DMS 273 (cell line): ENCODE measurements around the gene SELENOK.

ENCODE experiments used
- DNase-seq: peaks from one replicate; lab custom pipeline; 2025; ENCODE audit not compliant: unreplicated experiment; lab: John Stamatoyannopoulos, UW

SELENOK gene

DNA sequence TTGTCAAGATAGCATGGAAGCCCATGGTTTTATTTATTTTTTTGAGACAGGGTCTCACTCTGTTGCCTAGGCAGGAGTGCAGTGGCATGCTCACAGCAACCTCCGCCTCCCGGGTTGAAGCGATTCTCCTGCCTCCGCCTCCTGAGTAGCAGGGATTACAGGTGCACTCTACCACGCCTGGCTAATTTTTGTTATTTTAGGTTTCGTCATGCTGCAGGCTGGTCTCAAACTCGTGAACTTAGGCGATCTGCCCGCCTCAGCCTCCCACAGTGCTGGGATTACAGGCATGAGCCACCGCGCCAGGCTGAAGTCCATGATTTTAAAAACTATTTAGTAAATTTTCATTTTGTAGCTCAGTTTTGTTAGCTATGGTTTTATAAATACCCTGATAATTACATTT is 7.0 kb downstream of the SELENOK start:
- no peak for DNase-seq

DNA sequence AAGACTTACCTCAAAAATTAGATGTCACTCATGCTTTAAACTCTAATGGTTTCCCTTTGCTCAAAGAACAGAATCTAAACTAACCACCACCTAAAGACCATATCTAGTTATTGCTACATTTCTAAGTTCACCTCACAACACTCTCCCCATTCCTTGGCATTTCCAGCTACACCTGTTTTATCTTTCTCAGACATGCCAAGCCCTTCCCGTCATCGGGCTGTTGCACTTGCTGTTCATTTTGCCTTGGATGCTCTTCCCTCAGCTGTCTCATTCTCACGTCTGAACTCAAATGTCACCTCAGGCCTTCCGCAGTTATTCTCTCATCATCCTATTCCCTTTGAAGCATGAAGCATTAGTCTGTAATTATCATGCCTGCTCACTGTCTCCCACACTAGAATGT is 8.7 kb downstream of the SELENOK start:
- no peak for DNase-seq

- DNase-seq: peak; percentile 79
Observed at GRCh38 chr3:53881691-53882593, 9.7 kb downstream of the SELENOK start, which contains the start of gene ACTR8. Gene ACTR8, minus strand, starts transcription at chr3:53882152. Its CDS starts 51 bp downstream, at chr3:53882101.

- no peak for DNase-seq
Observed at GRCh38 chr3:53880396-53881345, 11.0 kb downstream of the SELENOK start.

DNA sequence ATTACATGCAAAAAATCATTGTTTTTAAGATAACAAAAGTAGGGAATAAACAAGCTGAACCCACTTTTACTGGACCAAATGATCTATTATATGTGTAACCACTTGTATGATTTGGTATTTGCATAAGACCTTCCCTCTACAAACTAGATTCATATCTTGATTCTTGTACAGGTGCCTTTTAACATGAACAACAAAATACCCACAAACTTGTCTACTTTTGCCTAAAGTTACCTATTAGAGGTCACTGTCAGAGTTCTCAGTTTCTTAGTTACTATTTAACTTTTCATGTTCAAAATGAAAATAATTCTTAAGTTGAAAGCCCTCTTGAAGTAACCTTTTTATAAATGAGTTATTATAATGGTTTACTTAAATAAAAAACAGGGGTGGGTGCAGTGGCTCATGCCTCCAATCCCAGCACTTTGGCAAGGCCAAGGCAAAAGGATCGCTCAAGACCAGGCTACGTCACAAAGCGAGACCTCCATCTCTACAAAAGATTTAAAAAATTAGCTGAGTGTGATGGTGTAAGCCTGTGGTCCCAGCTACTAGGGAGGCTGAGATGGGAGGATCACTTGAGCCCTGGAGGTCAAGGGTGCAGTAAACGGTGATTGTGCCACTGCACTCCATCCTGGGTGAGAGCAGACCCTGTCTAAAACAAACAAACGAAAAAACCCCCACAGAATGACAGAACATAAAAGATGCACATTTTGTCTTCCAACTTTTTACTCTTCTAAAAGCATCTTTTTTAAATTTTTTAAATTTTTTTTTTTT is 25.7 kb downstream of the SELENOK start:
- DNase-seq: no peak

GRCh38 chr3:53863145-53863544 is 28.5 kb downstream of the SELENOK start:
- DNase-seq: no peak

DNA sequence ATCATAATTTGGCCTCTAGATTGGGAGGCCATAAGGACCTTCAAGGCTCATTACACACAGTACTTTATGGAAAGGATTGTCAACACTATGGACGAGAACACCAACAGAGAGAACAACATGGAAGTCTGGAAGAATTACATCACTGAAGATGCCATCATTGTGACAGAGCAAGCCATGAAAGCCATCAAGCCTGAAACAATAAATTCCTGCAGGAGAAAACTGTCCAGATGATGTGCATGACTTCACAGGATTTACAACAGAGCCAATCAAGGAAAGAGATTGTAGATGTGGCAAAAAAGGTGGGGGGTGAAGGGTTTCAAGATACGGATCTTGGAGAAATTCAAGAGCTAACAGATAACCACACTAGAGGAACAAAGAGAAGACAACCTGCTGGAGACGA is 29.4 kb downstream of the SELENOK start:
- DNase-seq: no peak

GRCh38 chr3:53860196-53860595 is 31.5 kb downstream of the SELENOK start:
- no peak for DNase-seq

DNA sequence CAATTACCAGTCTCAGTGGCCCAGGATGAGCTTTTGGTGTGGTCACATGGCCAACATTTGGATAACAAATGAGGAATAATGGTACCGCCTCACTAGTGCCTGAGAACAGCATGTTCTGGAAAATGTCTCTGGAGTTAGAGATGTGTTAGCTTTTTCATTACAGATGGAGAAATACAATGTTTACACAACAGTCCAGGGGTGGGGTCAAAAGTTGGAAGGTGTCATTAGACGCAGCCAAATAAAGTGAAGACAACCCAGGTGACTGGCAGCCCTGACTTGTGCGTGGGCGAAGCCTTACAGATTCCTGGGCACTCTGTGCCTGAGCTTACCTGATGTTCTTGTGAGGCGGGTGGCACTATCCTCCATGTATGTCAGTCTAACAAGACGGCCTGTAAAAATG is 32.5 kb downstream of the SELENOK start:
- no peak for DNase-seq

DNA sequence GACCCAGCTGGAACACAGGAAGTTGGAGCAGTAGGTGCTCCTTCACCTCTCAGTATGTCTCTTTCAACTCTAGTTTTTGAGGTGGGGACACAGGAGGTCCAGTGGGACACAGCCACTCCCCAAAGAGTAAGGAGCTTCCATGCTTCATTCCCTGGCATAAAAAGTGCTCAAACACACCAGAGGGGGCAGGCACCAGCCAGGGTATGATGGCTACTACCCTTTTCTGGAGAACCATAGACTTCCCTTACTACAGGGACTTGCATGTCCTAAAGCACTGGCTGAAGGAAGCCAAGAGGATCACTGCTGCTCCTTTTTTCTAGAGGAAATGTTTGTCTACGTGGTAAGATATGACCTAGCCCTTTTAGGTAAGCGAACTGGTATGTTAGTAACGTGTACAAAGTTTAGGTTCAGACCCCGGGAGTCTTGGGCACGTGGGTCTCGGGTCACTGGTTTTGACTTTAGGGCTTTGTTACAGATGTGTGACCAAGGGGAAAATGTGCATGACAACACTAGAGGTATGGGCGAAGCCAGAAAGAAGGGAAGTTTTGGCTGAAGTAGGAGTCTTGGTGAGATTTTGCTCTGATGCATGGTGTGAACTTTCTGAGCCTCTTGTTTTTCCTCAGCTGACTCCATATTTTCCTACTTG is 33.4 kb downstream of the SELENOK start:
- DNase-seq: no peak

DNA sequence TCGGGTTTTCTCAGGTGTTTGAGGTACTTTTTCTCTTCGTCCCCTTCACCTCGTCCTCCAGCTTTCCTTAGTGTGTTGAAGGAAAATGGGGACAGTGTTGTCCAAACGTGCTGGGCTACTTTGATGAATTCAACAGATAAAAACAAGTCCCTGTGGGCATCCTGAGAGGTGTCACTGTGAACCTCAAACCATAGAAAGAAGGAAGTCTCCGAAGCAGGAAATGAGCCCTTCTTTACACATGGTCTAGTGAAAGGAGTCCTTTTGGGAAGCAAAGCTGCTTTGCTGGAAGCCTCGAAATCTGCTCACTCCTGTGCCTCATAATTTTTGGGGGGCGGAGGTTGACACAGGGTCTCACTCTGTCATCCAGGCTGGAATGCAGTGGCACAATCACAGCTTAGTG is 34.7 kb downstream of the SELENOK start:
- no peak for DNase-seq

GRCh38 chr3:53850895-53851294 is 40.8 kb downstream of the SELENOK start:
- peak; percentile 21 for DNase-seq

DNA sequence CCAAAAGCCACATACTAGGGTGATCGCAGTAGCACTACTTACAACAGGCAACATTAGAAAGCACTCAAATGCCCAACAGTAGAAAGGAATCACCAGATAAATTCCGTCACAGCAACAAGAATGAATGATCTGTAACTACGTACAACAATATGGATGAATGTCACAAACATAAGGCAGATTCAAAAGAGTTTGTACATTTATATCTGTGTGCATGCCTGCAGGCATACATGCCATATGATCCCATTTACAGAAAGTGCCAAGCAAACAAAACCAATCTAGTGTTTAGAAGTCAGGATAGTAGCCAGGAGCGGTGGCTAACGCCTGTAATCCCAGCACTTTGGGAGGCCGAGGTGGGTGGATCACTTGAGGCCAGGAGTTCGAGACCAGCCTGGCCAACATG is 41.7 kb downstream of the SELENOK start:
- DNase-seq: no peak

DNA sequence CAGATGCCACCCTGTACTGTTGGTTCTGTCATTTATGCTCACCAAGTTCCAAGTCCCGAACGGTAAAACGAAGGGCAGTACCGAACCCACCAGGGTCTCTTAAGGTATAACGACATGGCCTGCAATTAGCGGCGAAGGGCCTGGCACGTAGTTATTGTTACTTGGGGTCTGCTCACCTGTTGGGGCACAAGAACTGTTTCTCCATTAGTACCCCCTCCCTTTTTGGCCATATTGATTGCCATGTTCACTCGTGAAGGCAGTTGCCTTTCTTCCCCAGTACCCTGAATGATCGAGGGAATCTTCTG is 44.9 kb downstream of the SELENOK start:
- no peak for DNase-seq

- DNase-seq: peak; percentile 74
Observed at GRCh38 chr3:53846134-53846850, 45.4 kb downstream of the SELENOK start, which contains the start of the genes CHDH and IL17RB. Gene CHDH, minus strand, starts transcription at chr3:53846419. Its CDS starts 22,411 bp downstream, at chr3:53824008. Gene IL17RB, plus strand, starts transcription at chr3:53846568. Its CDS starts 21 bp downstream, at chr3:53846589.

DNA sequence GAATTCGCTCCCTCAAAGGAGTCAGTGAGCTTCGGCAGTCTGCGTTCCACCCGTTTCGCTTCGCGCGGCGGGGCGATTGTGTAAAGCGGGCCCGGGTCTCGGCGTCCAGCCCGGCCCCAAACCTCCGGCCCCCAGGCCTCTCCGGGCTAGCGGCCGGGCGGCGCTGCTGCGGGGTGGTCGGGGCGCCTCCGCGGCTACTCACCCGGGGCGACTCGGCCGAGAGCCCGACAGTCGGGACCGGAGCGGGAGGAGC is 45.9 kb downstream of the SELENOK start:
- no peak for DNase-seq

DNA sequence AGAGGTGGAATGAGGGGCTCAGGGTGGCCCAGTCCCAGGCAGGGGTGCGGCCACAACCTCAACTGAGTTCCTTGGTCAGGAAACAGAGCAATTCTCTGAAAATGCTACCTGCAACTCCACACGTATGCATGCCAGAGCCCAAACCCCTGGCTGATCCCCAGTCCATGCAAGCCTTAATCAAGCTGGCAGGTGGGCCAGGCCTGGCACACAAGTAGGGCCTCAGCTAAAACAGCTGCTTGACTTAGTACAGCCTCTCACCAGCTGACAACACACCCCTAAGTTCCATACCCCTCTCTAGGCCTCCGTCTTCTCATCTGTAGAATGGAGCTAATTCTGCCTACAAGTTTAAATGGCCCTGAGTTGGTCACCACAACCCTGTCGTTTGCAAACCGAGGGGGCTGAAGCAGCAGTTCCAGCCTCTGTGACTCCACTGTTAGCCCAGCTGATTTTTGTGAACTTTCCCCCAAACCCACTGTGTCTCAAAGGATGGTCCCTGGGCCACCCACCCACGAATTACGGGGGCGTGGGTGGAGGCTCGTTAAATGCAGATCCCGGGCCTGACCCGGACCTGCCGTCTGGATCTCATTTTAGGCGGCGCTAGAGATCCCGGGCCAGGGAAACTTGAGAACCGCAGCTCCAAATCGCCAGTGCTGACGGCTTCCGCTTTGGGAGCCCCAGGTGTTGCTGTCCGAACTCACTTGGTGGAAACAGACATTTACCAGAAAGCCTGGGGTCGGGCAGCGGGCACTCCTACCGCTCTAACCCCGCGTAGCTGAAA is 46.4 kb downstream of the SELENOK start:
- peak; percentile 66 for DNase-seq

GRCh38 chr3:53844262-53845102 is 47.2 kb downstream of the SELENOK start:
- peak; percentile 22 for DNase-seq
